ENCODE measurements around the gene RHBDD1. TPM values are rescaled to one million over a fixed set of nuclear protein-coding genes. Genes with fewer than 3 reads are reported as not detected.

Gene RHBDD1
- polyA plus RNA-seq (ENCODE audit: insufficient read depth in 1 of 5, insufficient read length in 5 of 5, low replicate concordance in 1 of 5): 10 to 100 TPM; 17.3 to 26.2 (median 24.2) TPM
- long read RNA-seq, donor 1, full-length matches to known transcripts: 2 of 7 reads
- long read RNA-seq, donor 1, partial matches to known transcripts: 5 of 7 reads
- long read RNA-seq, donor 1, other reads (novel, unspliced or antisense): 0 of 7 reads
- long read RNA-seq, donor 2: 0 reads
- long read RNA-seq, donor 3, partial matches to known transcripts: 0 of 3 reads
- long read RNA-seq, donor 3, other reads (novel, unspliced or antisense): 0 of 3 reads
- long read RNA-seq, donor 4, full-length matches to known transcripts: 5 of 5 reads
- long read RNA-seq, donor 4, partial matches to known transcripts: 0 of 5 reads
- long read RNA-seq, donor 4, other reads (novel, unspliced or antisense): 0 of 5 reads
- long read RNA-seq, donor 5, full-length matches to known transcripts: 4 of 4 reads
- long read RNA-seq, donor 5, partial matches to known transcripts: 0 of 4 reads
- long read RNA-seq, donor 5, other reads (novel, unspliced or antisense): 0 of 4 reads
- long read RNA-seq, donor 6, full-length matches to known transcripts: 3 of 3 reads
- long read RNA-seq, donor 6, partial matches to known transcripts: 0 of 3 reads
- long read RNA-seq, donor 6, other reads (novel, unspliced or antisense): 0 of 3 reads
- long read RNA-seq, donor 7, full-length matches to known transcripts: 3 of 3 reads
- long read RNA-seq, donor 7, partial matches to known transcripts: 0 of 3 reads
- long read RNA-seq, donor 7, other reads (novel, unspliced or antisense): 0 of 3 reads
- long read RNA-seq, donor 8: 0 reads

GRCh38 chr2:226835796-226836547 is at the start of gene RHBDD1:
TSS of gene RHBDD1 (plus strand) at chr2:226836054. CDS start at chr2:226864694, 28,640 bp downstream.
- peak; percentile 94 to 97 for DNase-seq

DNA sequence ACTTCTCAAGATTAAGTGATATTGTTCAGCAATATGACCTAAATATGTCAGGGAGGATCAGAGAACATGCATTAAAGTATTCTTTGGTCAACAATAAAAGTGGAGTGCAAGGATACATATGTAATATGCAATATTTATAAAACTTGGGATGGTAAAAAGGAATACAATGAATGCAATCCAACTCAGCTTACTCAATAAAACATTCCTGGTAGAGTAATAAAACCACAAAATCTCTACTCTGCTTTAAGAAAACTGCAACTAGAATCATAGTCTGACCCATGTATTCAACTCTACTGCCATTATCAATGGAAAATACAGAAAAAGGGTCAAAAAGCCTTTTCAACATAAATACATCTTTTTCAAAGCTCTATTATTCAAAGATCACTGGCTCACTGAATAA is 47.8 kb upstream of the RHBDD1 start:
- no peak for DNase-seq

GRCh38 chr2:226788881-226789490 is 46.9 kb upstream of the RHBDD1 start:
- no peak for DNase-seq

DNA sequence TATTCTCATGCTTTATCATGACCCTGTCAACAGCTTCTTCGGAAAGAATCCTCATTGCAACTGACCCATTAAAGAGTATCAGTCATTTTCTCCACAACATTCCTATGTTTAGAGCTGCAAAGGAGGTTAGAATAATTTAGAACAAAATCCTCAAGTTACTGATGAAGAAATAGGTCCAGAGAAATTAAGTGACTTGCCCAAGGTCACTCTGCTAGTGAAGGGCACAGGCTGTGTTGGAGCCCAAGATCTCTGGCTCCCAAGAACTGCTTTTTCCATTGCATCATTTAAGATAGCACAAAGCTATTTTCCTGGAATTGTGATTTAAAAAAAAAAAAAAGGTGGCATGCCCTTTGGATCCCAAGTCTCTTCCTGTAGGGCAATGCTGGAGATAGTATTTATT is 45.8 kb upstream of the RHBDD1 start:
- no peak for DNase-seq

GRCh38 chr2:226790431-226790830 is 45.4 kb upstream of the RHBDD1 start:
- no peak for DNase-seq

DNA sequence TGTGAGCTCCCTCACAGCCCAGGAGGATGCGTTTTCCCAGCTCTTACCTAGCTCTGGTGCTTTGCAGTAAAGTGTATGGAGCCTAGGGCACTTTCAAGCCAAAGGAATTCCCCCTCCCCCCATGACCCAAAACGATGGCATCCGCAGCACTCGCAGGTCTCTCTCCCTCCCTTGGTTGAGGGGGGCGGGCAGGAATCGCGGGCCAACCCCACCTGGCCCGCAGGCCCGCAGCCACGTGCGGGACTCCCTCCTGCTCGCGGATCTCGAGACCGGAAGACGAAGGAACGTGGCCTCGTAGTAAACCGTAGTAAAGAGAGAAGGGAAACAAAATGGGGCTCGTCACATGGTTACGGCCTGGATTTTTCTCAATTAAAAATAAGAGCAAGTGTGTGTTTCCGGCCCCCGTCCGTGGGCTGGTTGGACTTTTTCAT is 44.8 kb upstream of the RHBDD1 start:
- peak in 1 of 2 donors; percentile 74 for DNase-seq

DNA sequence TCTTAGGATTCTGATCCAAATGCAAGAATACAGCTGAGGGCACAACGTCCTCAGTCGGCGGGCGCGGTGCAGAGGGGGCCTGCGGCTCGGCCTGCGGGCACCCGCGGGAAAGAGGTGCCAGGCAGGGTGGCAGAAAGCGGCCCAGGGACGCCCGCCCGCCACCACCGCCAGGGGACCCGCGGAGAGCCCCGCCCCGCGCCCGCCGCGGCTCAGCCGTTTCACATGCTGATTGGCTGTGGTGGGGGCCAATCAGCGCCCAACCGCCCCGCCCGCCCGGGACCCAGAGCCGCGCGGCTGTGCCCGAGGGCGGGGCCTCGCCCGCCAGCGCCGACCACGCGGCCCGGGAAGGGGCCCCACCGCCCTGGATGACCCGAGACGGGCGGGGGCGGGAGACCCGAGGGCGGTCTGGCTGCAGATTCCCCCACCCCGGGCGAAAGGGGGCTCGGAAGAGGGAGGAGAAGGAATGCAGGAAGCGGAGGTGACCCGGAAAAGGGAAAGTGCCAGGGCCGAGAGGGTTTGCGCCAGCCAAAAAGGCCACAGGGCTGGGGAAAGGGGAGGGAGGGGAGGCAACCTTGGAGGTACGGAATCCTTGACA is 44.3 kb upstream of the RHBDD1 start:
- DNase-seq: peak; percentile 84 to 87

GRCh38 chr2:226792155-226792881 is 43.5 kb upstream of the RHBDD1 start:
- DNase-seq: no peak

DNA sequence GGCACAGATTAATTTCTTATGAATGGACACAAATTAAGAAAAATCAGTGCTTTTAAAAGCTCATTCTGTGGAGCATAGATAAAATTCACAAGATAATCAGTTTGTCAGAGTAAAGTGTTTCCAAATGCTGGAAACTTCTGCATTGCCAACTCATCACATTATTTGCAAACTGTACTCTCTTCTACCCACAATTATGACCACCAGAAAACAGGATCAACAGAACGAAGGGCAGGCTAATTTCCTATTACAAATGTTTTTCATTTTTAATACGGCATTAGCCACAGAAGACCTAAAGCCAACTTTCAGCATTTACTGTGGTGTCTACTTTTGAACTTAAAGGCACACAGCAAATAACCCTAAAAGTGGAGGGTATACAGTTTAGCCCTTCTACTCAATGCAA is 42.2 kb upstream of the RHBDD1 start:
- DNase-seq: no peak

DNA sequence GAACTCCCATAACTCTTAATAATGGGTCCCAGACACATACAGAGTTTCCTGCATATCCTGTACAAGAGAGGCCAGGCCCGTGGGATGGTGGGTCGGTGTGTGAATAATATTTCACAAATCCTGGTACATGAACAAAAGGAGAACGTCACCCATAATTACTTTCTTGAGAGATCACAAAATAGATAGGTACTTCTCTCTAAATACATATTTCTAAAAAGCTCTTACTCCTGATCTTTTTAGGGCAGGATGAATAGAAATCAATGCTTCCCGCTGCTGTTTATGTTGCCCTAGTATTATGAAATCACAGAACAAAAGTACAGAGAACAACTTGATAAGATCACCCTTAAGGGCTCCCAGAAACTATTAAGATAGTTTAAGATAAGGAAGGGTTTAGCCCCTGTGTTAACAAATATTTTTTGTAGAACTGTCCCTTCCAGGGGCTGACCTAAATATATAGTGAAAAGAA is 41.6 kb upstream of the RHBDD1 start:
- no peak for DNase-seq

- peak in 1 of 2 donors; percentile 49 for DNase-seq
These were observed 41.1 kb upstream of the RHBDD1 start for GRCh38 chr2:226794751-226795171.

DNA sequence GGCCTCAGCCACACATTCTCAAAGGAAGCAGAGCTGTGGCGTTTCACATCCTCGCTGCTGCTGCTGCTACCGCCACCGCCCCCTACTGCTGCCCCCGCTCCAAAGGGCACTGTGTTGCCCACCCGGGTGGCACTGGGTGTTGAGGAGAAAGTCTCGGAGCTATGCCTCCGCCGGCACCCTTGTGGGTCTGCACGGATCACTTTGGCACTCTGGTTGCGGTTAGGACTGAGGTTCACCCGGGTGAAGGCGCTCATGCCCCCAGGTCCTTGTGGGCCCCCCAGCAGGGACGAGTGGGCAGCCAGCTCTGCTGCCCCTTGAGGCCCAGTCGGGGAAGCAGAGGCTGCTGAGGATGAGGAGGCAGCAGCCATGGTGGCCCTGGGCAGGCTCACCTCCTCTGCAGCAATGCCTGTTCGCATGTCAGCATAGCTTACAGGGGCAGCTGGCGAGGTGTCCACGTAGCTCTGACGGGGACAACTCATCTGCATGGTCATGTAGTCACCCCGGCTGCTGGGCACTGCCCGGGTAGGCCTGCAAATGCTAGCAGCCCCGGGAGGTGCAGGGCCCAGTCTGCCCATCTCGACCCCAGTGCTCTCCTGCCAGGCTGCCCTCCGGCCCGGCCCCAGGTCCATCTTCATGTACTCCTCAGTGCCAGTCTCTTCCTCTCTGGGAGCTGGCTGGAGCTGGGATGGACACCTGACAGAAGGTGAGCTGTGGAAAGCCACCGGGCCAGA is 40.4 kb upstream of the RHBDD1 start:
- no peak for DNase-seq

- no peak for DNase-seq
These were observed 39.6 kb upstream of the RHBDD1 start for GRCh38 chr2:226796012-226796839.

- DNase-seq: peak in 1 of 2 donors; percentile 68
These were observed 39.0 kb upstream of the RHBDD1 start for GRCh38 chr2:226796840-226797288.

DNA sequence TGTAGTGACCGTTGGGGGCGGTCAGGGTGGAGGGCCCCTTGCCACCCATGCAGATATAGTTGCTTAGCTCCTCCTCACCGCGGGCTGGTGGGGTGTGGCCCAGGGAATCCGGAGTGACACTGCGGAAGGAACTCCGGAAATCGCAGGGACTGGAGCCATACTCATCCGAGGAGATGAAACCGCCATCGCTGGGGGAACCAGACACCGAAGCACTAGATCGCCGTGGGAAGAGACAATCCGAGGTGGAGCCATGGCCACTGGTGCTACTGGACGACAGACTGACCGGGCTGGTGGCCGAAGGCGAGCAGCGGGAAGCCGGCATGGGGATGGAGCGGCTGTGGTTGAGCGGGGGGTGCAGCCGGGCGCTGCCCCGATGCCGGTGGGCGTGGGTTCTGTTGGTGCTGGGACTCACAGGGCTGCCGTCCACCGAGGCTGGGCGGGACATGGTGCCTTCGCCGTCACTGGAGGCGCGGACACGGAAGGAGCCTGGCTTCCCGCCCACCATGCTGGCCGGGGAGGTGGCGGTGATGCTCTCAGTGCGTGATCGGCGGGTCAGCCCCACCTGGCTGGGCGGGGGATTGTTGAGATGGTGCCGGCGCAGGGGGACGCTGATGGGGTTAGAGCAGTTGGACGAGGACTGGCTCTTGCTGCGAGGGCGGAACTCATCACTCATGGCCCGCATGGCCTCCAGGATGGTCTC is 38.4 kb upstream of the RHBDD1 start:
- DNase-seq: no peak

GRCh38 chr2:226797989-226798421 is 37.8 kb upstream of the RHBDD1 start:
- DNase-seq: no peak

GRCh38 chr2:226798422-226799210 is 37.2 kb upstream of the RHBDD1 start:
- DNase-seq: peak in 1 of 2 donors; percentile 70
